Muscle layer of colon (tissue), 2 donors: ENCODE data around the gene MROH2A.

Source experiments
- H3K27ac ChIP-seq: one replicate; pipeline ENCODE4 v1.7.0; 2013; ENCODE audit warnings: low read depth, mild to moderate bottlenecking, low read length, moderate library complexity
- H3K27me3 ChIP-seq, 2 donors: one replicate each; pipeline ENCODE4 v1.7.0; 2013; ENCODE audit warnings: low read length in 2 of 2, mild to moderate bottlenecking in 2 of 2; ENCODE audit not compliant: insufficient read depth in 2 of 2, control insufficient read depth in 1 of 2
- H3K36me3 ChIP-seq: one replicate; pipeline ENCODE4 v1.7.0; 2013; ENCODE audit warnings: mild to moderate bottlenecking, low read length; ENCODE audit not compliant: insufficient read depth
- H3K4me1 ChIP-seq: one replicate; pipeline ENCODE4 v1.7.0; 2013; ENCODE audit warnings: mild to moderate bottlenecking, low read length; ENCODE audit not compliant: insufficient read depth
- H3K4me3 ChIP-seq, 2 donors: one replicate each; pipeline ENCODE4 v1.7.0; 2013; ENCODE audit warnings: low read length in 2 of 2, low read depth in 1 of 2, mild to moderate bottlenecking in 1 of 2, moderate library complexity in 1 of 2
- H3K9ac ChIP-seq: one replicate; pipeline ENCODE4 v1.7.0; 2013; ENCODE audit warnings: low read length
- H3K9me3 ChIP-seq: one replicate; pipeline ENCODE4 v1.7.0; 2013; ENCODE audit warnings: mild to moderate bottlenecking, low read length
- donor health status: abdominal sarcoma.
- donor health status: Adenocarcinoma of cecum.

The MROH2A gene

DNA sequence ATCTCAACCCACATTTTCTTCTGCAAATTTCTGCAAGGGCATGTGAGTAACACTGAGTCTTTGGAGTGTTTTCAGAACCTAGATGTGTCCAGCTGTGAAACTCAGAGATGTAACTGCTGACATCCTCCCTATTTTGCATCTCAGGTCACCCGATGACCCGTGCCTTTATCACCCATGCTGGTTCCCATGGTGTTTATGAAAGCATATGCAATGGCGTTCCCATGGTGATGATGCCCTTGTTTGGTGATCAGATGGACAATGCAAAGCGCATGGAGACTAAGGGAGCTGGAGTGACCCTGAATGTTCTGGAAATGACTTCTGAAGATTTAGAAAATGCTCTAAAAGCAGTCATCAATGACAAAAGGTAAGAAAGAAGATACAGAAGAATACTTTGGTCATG, 10.1 kb upstream of the MROH2A start:
- H3K27ac ChIP-seq, result no peak overlapping the region
- H3K9me3 ChIP-seq, result no peaks in the 10 kb centered on the region
- no peak overlapping the region for H3K4me3 ChIP-seq
- no peaks in the 10 kb centered on the region for H3K27me3 ChIP-seq
- no peaks in the 10 kb centered on the region for H3K36me3 ChIP-seq
- no peaks in the 10 kb centered on the region for H3K4me1 ChIP-seq
- no peak overlapping the region for H3K9ac ChIP-seq

DNA sequence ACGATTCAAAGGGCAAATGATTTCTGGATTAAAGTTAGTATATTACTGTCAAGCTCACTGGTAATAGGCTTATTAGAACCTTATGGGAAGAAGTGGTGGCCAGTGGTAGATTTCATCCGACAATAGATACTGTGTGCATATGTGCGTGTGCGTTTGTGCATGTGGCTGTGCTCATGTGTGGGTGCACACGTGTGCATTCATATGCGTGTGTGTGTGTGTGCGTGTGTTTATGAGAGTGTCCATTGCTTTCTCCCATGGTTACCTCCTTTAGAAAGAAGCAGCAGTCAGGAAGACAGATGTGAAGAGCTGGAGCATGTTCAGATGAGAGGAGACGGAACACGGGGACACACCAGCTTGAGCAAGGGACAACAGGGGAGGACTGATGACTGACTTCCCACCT, 8.9 kb upstream of the MROH2A start:
- Histone ChIP-seq H3K4me1 (no peaks in the 10 kb centered on the region), H3K9ac (no peak overlapping the region), H3K4me3 (no peak overlapping the region), H3K9me3 (no peaks in the 10 kb centered on the region), H3K27ac (no peak overlapping the region), H3K27me3 (no peaks in the 10 kb centered on the region), H3K36me3 (no peaks in the 10 kb centered on the region)

DNA sequence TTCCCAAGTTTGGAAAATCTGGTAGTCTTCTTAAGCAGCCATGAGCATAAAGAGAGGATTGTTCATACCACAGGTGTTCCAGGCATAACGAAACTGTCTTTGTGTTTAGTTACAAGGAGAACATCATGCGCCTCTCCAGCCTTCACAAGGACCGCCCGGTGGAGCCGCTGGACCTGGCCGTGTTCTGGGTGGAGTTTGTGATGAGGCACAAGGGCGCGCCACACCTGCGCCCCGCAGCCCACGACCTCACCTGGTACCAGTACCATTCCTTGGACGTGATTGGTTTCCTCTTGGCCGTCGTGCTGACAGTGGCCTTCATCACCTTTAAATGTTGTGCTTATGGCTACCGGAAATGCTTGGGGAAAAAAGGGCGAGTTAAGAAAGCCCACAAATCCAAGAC, 6.0 kb upstream of the MROH2A start:
- Histone ChIP-seq H3K36me3 (no peaks in the 10 kb centered on the region), H3K27me3 (no peaks in the 10 kb centered on the region), H3K4me3 (no peak overlapping the region), H3K4me1 (no peaks in the 10 kb centered on the region), H3K9ac (no peak overlapping the region), H3K9me3 (no peaks in the 10 kb centered on the region), H3K27ac (no peak overlapping the region)

DNA sequence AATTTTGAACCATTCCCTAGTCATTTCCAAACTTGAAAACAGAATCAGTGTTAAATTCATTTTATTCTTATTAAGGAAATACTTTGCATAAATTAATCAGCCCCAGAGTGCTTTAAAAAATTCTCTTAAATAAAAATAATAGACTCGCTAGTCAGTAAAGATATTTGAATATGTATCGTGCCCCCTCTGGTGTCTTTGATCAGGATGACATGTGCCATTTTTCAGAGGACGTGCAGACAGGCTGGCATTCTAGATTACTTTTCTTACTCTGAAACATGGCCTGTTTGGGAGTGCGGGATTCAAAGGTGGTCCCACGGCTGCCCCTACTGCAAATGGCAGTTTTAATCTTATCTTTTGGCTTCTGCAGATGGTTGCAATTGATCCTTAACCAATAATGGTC, 5.5 kb upstream of the MROH2A start:
- Histone ChIP-seq H3K9me3 (no peaks in the 10 kb centered on the region), H3K9ac (no peak overlapping the region), H3K27me3 (no peaks in the 10 kb centered on the region), H3K4me1 (no peaks in the 10 kb centered on the region), H3K4me3 (no peak overlapping the region), H3K27ac (no peak overlapping the region), H3K36me3 (no peaks in the 10 kb centered on the region)

DNA sequence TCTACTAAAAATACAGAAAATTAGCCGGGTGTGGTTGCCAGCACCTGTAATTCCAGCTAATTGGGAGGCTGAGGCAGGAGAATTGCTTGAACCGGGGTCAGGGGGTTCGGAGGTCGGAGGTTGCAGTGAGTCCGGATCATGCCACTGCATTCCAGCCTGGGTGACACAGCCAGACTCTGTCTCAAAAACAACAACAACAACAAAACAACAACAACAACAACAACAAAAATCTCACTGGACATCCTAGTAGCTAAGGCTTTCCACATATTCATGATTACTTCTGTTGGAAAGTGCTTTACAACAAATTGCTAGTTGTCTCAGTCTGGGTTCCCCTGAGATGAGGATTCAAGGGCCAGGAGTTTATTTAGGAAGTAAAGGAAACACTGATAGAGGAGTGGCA, 4.3 kb upstream of the MROH2A start:
- Histone ChIP-seq H3K4me1 (no peaks in the 10 kb centered on the region), H3K4me3 (no peak overlapping the region), H3K9me3 (no peaks in the 10 kb centered on the region), H3K36me3 (no peaks in the 10 kb centered on the region), H3K27me3 (no peaks in the 10 kb centered on the region), H3K27ac (no peak overlapping the region), H3K9ac (no peak overlapping the region)

DNA sequence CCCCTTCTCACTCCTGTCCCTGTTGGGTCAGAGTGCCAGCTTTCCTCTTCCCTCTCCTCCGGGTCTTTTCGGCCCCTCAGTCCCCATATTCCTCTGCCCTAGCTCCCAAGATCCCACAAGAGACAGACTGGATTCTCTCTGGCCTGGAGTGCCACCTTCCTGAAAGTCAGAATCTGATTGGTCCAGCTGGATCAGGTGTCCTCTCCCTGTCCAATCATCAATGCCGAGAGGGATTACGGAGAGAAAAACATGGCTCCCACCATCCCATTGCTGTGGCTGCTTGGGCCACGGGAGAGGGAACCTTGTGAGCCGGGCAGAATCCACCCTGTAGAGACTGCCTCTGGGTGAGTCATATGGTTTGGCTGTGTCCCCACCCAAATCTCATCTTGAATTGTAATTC, 2.7 kb upstream of the MROH2A start:
- Histone ChIP-seq H3K27ac (no peak overlapping the region), H3K36me3 (no peaks in the 10 kb centered on the region), H3K9ac (no peak overlapping the region), H3K9me3 (no peaks in the 10 kb centered on the region), H3K4me1 (no peaks in the 10 kb centered on the region), H3K27me3 (no peaks in the 10 kb centered on the region), H3K4me3 (no peak overlapping the region)

DNA sequence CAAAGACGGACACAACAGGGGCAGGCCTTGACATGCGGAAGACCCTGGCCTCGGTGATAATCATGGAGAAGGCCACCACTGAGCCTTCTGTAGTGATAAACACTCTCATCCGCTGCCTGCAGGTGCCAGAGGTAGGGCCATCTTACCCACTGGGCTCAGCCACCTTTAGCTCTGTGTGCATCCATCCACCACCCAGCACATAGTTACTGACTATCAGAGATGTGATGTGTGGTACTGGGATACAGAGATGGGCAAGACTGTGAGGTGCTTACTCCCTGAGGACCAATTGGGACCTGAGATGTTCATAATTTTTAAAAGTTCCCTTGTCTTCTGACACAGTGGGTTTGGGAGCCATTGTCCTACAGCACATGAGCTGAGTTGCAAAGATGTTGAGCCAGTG, 1.6 kb downstream of the MROH2A start:
- no peak overlapping the region for H3K4me3 ChIP-seq
- H3K27me3 ChIP-seq, result no peaks in the 10 kb centered on the region
- H3K36me3 ChIP-seq, result no peaks in the 10 kb centered on the region
- H3K4me1 ChIP-seq, result no peaks in the 10 kb centered on the region
- H3K9me3 ChIP-seq, result no peaks in the 10 kb centered on the region
- H3K27ac ChIP-seq, result no peak overlapping the region
- H3K9ac ChIP-seq, result no peak overlapping the region

DNA sequence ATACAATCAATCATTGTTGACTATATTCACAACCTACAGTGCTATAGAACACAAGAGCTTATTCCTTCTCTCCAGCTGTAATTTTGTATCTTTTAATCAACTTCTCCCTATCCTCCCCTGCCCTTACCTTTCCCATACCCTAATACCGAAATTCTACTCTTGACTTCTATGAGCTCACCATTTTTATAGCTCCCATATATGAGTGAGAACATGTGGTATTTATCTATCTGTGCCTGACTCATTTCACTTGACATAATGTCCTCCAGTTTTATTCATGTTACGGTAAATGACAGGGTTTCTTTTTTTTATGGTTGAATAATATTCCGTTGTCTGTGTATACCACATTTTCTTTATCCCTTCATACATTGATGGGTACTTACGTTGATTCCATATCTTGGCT, 2.6 kb downstream of the MROH2A start:
- Histone ChIP-seq H3K4me3 (no peak overlapping the region), H3K9me3 (no peaks in the 10 kb centered on the region), H3K27me3 (no peaks in the 10 kb centered on the region), H3K4me1 (no peaks in the 10 kb centered on the region), H3K27ac (no peak overlapping the region), H3K9ac (no peak overlapping the region), H3K36me3 (no peaks in the 10 kb centered on the region)

DNA sequence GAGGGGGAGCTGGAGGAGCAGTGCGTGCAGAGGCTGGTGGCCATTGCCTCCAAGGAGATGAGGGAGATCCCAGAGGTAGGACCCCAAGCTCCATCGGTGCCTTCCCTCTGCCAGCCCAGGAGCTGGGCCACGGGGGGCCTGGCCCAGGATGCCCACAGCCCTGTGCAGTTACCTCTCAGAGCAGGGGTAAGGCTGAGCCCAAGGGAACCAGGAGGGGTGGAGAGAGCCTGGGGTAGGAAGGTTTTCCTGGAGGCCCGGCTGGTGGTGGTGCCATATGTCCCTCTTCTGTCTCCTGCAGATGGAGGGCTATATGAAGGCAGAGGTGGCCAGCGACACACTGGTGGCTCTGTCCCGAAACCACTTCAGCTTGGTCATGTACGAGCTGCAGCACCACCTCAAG, 11.4 kb downstream of the MROH2A start:
- H3K36me3 ChIP-seq, result no peaks in the 10 kb centered on the region
- H3K4me3 ChIP-seq, result no peak overlapping the region
- no peak overlapping the region for H3K9ac ChIP-seq
- H3K27me3 ChIP-seq, result no peaks in the 10 kb centered on the region
- H3K4me1 ChIP-seq, result no peaks in the 10 kb centered on the region
- H3K9me3 ChIP-seq, result no peaks in the 10 kb centered on the region
- no peak overlapping the region for H3K27ac ChIP-seq

DNA sequence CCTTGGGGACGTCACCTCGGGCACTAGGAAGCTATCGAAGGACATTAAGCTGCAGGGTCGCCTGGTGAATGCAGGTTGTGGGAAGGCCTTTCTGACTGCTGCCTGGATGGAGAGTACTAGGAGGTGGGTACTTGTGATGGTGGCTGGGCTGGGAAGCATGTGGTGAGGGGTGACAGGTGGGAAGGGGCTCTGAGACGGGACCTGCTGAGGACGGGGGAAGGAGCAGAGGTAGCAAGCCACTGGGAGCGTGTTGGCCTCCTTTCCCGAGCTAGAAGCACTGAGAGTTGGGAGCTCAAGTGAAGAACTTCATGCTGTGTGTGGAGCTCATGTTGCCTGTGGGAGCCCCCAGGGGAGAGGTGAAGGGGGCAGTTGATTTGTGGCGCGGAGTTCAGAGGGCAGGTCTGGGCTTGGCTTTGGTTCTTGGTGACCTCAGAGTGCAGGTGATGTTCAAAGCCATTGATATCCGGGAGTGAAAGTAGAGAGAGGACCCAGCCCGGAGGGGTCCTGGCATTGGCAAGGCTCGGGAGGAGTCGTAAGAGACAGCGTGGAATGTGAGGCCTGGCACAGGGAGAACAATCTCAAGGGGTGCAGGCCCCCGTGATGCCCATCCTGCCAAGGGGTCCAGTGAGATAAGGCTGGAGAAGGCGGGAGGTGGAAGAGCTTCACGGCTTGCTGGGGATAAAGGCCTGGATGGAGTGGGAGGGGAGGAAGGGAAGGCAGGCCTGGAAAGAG, 13.2 kb downstream of the MROH2A start:
- Histone ChIP-seq H3K36me3 (no peaks in the 10 kb centered on the region), H3K4me1 (no peaks in the 10 kb centered on the region), H3K4me3 (no peak overlapping the region), H3K9ac (no peak overlapping the region), H3K27me3 (no peaks in the 10 kb centered on the region), H3K27ac (no peak overlapping the region), H3K9me3 (no peaks in the 10 kb centered on the region)

DNA sequence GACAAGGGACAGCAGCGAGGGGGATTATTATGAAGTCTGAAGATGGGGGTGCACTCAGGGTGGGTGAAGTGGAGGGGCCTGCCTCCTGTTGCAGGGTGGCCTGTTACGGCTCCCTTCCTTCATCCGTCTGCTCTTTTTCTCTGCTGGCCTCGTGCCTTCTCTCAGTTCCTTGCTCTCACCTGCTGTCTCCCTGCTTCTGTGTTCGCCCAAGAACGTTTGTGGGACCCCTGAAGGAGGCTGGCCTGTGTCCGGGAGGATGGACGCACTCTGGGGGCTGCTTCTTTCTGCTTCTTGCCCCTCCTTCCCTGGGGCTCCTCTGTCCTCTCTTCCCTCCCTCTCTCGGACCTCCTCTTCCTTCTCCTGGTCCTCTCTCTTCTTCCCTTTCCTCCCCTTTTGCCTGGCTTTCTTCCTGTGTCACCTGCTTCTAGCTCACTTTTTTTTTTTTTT, 13.8 kb downstream of the MROH2A start:
- no peak overlapping the region for H3K9ac ChIP-seq

DNA sequence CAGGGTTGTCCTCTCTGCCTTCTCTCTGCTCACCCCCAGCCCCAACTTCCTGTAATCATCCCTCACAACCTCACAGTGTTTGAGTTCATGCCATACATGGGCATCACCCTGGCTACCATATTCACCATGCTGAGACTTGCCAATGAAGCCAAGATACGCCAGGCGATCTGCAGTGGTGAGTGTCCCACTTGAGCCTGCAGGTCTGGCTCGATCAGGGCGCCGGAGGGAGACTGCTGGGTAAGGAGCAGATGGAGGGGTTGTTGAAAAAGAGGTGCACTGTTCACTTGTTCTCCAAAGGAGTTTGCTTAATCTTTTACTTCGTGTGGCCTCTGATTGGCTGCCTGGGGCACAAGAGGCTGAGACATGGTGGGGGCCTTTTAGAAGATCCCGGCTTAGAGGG, 14.6 kb downstream of the MROH2A start:
- H3K27ac ChIP-seq, result no peak overlapping the region
- H3K4me3 ChIP-seq, result no peak overlapping the region
- H3K36me3 ChIP-seq, result no peaks in the 10 kb centered on the region
- no peaks in the 10 kb centered on the region for H3K27me3 ChIP-seq
- no peak overlapping the region for H3K9ac ChIP-seq
- no peaks in the 10 kb centered on the region for H3K9me3 ChIP-seq
- H3K4me1 ChIP-seq, result no peaks in the 10 kb centered on the region

More for the DNA sequence above, 13.8 kb downstream of the MROH2A start:
- no peaks in the 10 kb centered on the region for H3K9me3 ChIP-seq
- no peaks in the 10 kb centered on the region for H3K4me1 ChIP-seq
- no peak overlapping the region for H3K4me3 ChIP-seq
- H3K27me3 ChIP-seq, result no peaks in the 10 kb centered on the region
- H3K36me3 ChIP-seq, result no peaks in the 10 kb centered on the region
- no peak overlapping the region for H3K27ac ChIP-seq
